Fibroblast of villous mesenchyme (primary cell): Measurements from ENCODE around the gene NRXN3. TPM values are rescaled to one million over a fixed set of nuclear protein-coding genes. Genes with fewer than 3 reads are reported as not detected.
A peak's percentile ranks its signal among the peaks of the same experiment; 100 is the strongest.

ENCODE experiments used
- DNase-seq: peaks from one replicate; pipeline ENCODE4 v3.0.0-alpha.2; 2010; ENCODE audit warnings: low read depth
- H3K4me3 ChIP-seq: 2 replicates; pipeline ENCODE4 v1.5.1; 2011; ENCODE audit warnings: low read depth, mild to moderate bottlenecking, low read length
- CTCF ChIP-seq: IDR thresholded peaks from 2 replicates; pipeline ENCODE4 v1.5.1; 2012; ENCODE audit warnings: low read depth, mild to moderate bottlenecking, low read length; ENCODE audit not compliant: insufficient read depth
- total RNA-seq: library from RNA; depleted of rRNA; stranded (reverse); fragments of >200 nt; gene quantifications from 2 replicates; pipeline ENCODE4 v1.2.3, GENCODE V29; 2012

NRXN3 gene
- total RNA-seq, 1 donor, result 7.3 TPM

GRCh38 chr14:78829274-78829673 lies 659.1 kb downstream of the NRXN3 start:
- no peak overlapping the region for H3K4me3 ChIP-seq
- DNase-seq, result no peak
- TF ChIP-seq CTCF, result no peak

GRCh38 chr14:78834766-78835451 lies 664.7 kb downstream of the NRXN3 start:
- H3K4me3 ChIP-seq, result no peak overlapping the region
- no peak for TF ChIP-seq CTCF
- no peak for DNase-seq

- no peak for TF ChIP-seq CTCF
- no peak for DNase-seq
- H3K4me3 ChIP-seq, result no peak overlapping the region
Measured at GRCh38 chr14:78835909-78836308, 665.7 kb downstream of the NRXN3 start.

DNA sequence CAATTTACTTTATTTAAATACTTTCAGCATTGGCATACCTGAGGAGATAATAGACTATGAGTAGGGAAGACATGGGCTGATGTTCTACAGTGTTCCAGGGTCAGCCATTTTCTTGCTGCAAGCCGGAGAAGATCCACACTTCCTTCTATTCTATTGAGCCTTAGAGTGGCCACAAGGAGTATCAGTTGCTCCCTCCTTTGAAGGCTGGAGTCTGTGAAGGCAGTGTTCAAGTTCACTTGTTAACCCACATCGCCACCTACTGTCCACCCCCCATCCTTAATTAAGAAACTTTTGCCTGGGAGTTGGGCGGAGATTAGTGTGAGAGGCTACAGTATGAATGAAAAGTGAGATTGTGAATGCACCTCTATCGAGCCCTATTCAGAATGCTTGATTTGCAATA lies 666.6 kb downstream of the NRXN3 start:
- no peak overlapping the region for H3K4me3 ChIP-seq
- peak; percentile 48 for TF ChIP-seq CTCF
- peak; percentile 53 for DNase-seq

- no peak for TF ChIP-seq CTCF
- H3K4me3 ChIP-seq, result no peak overlapping the region
- DNase-seq, result no peak
Measured at GRCh38 chr14:78838959-78839358, 668.8 kb downstream of the NRXN3 start.

- no peak for TF ChIP-seq CTCF
- no peak for DNase-seq
- H3K4me3 ChIP-seq, result no peak overlapping the region
Measured at GRCh38 chr14:78840898-78841297, 670.7 kb downstream of the NRXN3 start.

DNA sequence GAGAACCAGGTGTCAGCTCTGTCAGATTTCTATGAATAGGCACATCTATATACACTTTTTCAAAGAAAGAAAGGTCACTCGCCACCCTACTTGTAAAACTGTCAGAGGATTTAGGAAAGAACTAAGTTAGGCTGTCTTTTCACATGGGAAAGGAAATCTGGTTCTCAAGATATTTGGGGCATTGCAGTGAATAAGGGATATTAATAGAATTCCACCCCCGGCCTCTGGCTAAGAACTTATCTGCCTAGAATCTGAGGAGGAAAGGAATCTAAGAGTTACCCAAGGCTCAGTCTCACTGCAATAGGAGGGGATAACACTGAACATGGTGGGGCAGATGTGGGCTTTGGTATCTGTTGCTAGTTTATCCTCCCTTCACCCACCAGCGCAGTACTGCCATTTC lies 677.6 kb downstream of the NRXN3 start:
- no peak for TF ChIP-seq CTCF
- no peak for DNase-seq
- H3K4me3 ChIP-seq, result no peak overlapping the region
